D721Med (cell line): ENCODE measurements around the gene NRG3.

Source experiments
- DNase-seq: peaks from one replicate; pipeline ENCODE4 v3.0.0; 2011; ENCODE audit warnings: low spot score; ENCODE audit not compliant: insufficient read length
- FAIRE-seq: peaks from 2 replicates; lab custom pipeline; 2011; peaks lifted over from hg19 to GRCh38; lab: Jason Lieb, UNC
- TF ChIP-seq, protein P1 (sequence below): IDR thresholded peaks from 2 replicates; pipeline ENCODE4 v1.5.1; 2012; ENCODE audit warnings: mild to moderate bottlenecking, control low read depth; ENCODE audit not compliant: insufficient read depth; ENCODE audit errors: missing control alignments

NRG3 gene

DNA sequence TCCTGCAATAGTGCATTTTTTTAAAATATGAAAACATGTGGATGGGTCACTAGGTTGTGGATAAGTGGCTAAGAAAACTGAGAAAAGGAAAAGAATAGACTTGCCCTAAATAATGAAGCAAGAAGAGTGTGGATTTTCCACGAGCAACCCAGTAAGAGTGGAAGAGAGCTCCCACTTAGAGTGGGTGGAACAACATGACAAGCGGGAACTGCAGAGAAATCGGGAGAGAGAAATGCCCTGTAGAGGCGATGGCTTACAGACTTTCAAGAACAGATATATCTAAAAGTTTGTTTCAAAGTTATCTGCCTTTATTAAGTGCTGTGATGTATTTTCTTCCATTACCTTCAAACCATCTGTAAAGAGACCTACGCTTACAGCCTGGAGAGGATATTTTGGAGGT, 26.1 kb upstream of the NRG3 start:
- TF ChIP-seq, protein P1, sequence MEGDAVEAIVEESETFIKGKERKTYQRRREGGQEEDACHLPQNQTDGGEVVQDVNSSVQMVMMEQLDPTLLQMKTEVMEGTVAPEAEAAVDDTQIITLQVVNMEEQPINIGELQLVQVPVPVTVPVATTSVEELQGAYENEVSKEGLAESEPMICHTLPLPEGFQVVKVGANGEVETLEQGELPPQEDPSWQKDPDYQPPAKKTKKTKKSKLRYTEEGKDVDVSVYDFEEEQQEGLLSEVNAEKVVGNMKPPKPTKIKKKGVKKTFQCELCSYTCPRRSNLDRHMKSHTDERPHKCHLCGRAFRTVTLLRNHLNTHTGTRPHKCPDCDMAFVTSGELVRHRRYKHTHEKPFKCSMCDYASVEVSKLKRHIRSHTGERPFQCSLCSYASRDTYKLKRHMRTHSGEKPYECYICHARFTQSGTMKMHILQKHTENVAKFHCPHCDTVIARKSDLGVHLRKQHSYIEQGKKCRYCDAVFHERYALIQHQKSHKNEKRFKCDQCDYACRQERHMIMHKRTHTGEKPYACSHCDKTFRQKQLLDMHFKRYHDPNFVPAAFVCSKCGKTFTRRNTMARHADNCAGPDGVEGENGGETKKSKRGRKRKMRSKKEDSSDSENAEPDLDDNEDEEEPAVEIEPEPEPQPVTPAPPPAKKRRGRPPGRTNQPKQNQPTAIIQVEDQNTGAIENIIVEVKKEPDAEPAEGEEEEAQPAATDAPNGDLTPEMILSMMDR = no peak
- no peak for FAIRE-seq
- no peak for DNase-seq

DNA sequence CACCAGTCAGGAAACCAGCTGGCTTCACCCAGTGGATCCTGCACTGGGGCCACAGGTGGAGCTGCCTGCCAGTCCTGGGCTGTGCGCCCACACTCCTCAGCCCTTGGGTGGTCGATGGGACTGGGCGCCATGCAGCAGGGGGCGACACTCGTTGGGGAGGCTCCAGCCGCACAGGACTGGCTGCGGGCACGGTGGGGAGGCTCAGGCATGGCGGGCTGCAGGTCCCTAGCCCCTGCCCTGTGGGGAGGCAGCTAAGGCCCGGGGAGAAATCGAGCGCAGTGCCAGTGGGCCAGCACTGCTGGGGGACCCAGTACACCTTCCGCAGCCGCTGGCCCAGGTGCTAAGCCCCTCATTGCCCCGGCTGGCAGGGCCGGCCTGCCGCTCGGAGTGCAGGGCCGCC, 12.4 kb upstream of the NRG3 start:
- FAIRE-seq (no peak), DNase-seq (no peak)
- TF ChIP-seq, protein P1 = no peak

DNA sequence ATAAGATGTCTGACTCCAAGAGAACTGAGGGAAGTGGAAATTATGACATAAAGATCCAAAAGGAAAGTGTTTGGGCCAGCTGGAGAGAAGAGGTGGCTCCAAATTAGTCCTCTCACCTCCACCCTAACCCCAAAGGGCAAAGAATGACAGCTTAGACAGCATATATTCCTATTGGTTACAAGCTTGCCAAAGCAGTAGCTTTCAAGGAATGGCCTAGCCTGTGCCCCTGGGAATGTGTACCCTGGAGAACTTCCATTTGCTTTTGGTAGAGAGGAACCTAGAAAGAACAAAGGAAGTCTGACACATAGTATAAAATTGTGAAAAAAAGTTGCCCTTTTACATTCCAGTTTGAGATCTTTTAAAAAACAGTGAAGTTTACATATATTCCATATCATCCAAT, 11.2 kb upstream of the NRG3 start:
- TF ChIP-seq, protein P1 = no peak

DNA sequence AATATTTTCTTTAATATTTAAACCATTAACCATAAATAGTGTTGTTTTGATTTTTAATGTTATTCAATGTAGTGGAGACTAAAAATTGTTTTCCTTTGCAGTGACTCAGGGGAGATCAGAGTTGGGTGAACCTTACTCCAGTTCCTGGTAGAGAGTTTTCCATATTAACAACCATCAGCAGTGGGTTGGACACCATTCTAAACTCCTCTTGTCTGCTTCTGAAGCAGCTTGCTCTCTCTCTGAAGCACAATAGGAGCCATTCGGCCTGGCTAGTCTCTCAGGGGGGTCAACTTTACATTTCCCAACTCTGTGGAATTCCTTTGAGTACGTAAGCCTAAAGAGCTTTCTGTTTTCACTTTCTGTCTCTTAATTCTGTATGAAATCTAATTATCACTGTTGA, 9.4 kb upstream of the NRG3 start:
- FAIRE-seq (no peak), DNase-seq (no peak)
- TF ChIP-seq, protein P1 = no peak

More for the DNA sequence above, 11.2 kb upstream of the NRG3 start:
- FAIRE-seq (no peak), DNase-seq (no peak)

DNA sequence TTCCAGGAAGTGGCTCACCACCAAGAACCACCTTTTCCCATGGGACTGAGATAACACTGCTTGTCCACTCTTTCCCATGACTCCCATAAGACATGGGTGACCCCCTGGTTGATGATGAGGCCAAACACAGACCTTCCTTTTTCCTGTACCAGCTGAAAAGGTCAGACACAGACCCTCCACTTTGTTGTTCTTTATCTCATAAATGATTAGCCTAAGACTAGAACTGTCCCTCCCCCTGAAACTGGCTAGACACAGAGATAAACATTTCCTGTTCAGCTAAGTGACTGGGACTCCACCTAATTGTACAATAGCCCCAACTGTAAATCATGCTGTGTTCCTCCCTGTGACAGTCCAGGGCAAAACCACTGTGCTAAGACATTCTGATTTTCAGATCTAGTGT, 8.2 kb upstream of the NRG3 start:
- no peak for FAIRE-seq
- DNase-seq = no peak
- TF ChIP-seq, protein P1 = no peak

DNA sequence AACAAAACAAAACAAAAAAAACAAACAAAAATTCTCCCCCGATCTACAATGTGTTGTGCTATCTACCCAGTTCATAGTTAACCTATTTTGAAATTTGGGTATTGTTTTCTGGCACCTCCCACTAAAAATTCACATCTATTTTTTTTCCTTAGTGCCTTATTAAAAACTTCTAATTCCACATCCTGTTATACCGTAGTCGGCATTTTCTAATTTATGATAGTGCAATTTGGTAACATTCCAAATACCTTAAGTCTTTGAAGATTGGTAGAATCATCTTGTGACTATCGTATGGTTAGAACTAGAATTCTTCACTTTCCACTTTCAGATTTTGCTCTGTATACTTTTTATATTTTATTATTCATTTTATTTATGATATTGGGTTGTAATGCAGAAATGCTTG, 4.5 kb upstream of the NRG3 start:
- DNase-seq (no peak), FAIRE-seq (no peak)
- TF ChIP-seq, protein P1 = no peak

DNA sequence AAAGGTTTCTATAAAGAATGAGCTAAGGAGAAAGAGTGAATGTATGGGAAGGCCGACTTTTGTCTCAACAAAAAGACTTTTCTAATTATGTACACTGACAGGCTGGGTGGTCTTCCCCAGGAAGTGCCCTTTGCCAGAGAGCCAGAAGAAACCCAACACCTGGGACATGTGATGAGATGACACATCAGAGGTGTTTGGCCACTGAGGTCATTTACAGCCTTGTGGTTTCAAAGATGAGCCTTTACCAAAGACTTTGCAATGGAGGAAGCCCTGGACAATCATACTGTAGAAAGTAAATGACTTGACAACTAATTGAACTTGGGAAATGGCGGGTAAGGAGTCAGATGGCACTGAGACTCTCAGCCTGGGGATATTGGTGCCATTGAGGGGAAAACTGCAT, 3.4 kb upstream of the NRG3 start:
- DNase-seq = no peak
- no peak for FAIRE-seq
- TF ChIP-seq, protein P1 = no peak
